Neural progenitor cell (in vitro differentiated cells): Measurements from ENCODE around the gene RAP1A. TPM values are rescaled to one million over a fixed set of nuclear protein-coding genes. Genes with fewer than 3 reads are reported as not detected.
A peak's percentile ranks its signal among the peaks of the same experiment; 100 is the strongest.

Experiments used
- DNase-seq: peaks from one replicate; pipeline ENCODE4 v3.0.0-alpha.2; 2016; ENCODE audit warnings: low spot score
- H2AFZ ChIP-seq: fragments of 200-600 bp; sonication (generic); replicated peaks from 2 replicates; pipeline ENCODE4 v1.6.1; 2016; ENCODE audit warnings: antibody characterized with exemption
- H3F3A ChIP-seq: fragments of 200-600 bp; sonication (generic); 2 replicates; pipeline ENCODE4 v1.6.1; 2016; ENCODE audit warnings: antibody characterized with exemption, low read depth
- H3K27ac ChIP-seq: fragments of 200-600 bp; sonication (generic); 2 replicates; pipeline ENCODE4 v1.5.1; 2016; ENCODE audit warnings: mild to moderate bottlenecking
- H3K27me3 ChIP-seq: fragments of 200-600 bp; sonication (generic); 2 replicates; pipeline ENCODE4 v1.6.1; 2016; ENCODE audit warnings: mild to moderate bottlenecking, moderate library complexity
- H3K36me3 ChIP-seq: fragments of 200-600 bp; sonication (generic); 2 replicates; pipeline ENCODE4 v1.5.1; 2016
- H3K4me1 ChIP-seq: fragments of 200-600 bp; sonication (generic); 2 replicates; pipeline ENCODE4 v1.6.1; 2016; ENCODE audit warnings: mixed run types
- H3K4me2 ChIP-seq: fragments of 200-600 bp; sonication (generic); 2 replicates; pipeline ENCODE4 v1.6.1; 2016
- H3K4me3 ChIP-seq: fragments of 200-600 bp; sonication (generic); 2 replicates; pipeline ENCODE4 v1.5.1; 2016
- H3K79me2 ChIP-seq: fragments of 200-600 bp; sonication (generic); 2 replicates; pipeline ENCODE4 v1.6.1; 2016; ENCODE audit warnings: low read depth
- H3K9ac ChIP-seq: fragments of 200-600 bp; sonication (generic); 2 replicates; pipeline ENCODE4 v1.6.1; 2016
- H3K9me3 ChIP-seq: fragments of 200-600 bp; sonication (generic); 2 replicates; pipeline ENCODE4 v1.5.1; 2016; ENCODE audit warnings: low read depth
- H4K20me1 ChIP-seq: fragments of 200-600 bp; sonication (generic); 2 replicates; pipeline ENCODE4 v1.6.1; 2016; ENCODE audit warnings: low read depth
- H3K27ac Mint-ChIP-seq: 3 replicates; pipeline ENCODE4 v1.8.0; 2021; ENCODE audit warnings: mixed read lengths
- H3K27me3 Mint-ChIP-seq: 2 replicates; pipeline ENCODE4 v1.8.0; 2022; ENCODE audit warnings: low read depth, mild to moderate bottlenecking, inconsistent platforms, moderate library complexity, mixed read lengths; ENCODE audit not compliant: insufficient read depth
- H3K36me3 Mint-ChIP-seq: 3 replicates; pipeline ENCODE4 v1.8.0; 2021; ENCODE audit warnings: mixed read lengths
- H3K4me1 Mint-ChIP-seq: 3 replicates; pipeline ENCODE4 v1.8.0; 2021; ENCODE audit warnings: mixed read lengths
- H3K4me3 Mint-ChIP-seq: 3 replicates; pipeline ENCODE4 v1.8.0; 2021; ENCODE audit warnings: mild to moderate bottlenecking, moderate library complexity, mixed read lengths
- H3K9me3 Mint-ChIP-seq: 3 replicates; pipeline ENCODE4 v1.8.0; 2020; ENCODE audit warnings: mixed read lengths
- EZH2 ChIP-seq: fragments of 200-600 bp; sonication (generic); IDR thresholded peaks from 2 replicates; pipeline ENCODE4 v1.6.1; 2017; ENCODE audit warnings: antibody characterized with exemption, mild to moderate bottlenecking, moderate library complexity
- EZH2phosphoT487 ChIP-seq: fragments of 200-600 bp; sonication (generic); IDR thresholded peaks from 2 replicates; pipeline ENCODE4 v1.6.1; 2017; ENCODE audit warnings: antibody characterized with exemption
- total RNA-seq: library from RNA; depleted of rRNA; stranded (reverse); fragments of >200 nt; gene quantifications from 2 replicates; pipeline ENCODE4 v1.2.3, GENCODE V29; 2015; ENCODE audit warnings: low replicate concordance
- TF ChIP-seq, protein P1 (sequence below): fragments of 200-600 bp; sonication (generic); IDR thresholded peaks from 2 replicates; pipeline ENCODE4 v1.5.1; 2017; ENCODE audit warnings: antibody characterized with exemption, mild to moderate bottlenecking

RAP1A gene
- total RNA-seq, 1 donor from 2014 or later: 27.5 TPM

DNA sequence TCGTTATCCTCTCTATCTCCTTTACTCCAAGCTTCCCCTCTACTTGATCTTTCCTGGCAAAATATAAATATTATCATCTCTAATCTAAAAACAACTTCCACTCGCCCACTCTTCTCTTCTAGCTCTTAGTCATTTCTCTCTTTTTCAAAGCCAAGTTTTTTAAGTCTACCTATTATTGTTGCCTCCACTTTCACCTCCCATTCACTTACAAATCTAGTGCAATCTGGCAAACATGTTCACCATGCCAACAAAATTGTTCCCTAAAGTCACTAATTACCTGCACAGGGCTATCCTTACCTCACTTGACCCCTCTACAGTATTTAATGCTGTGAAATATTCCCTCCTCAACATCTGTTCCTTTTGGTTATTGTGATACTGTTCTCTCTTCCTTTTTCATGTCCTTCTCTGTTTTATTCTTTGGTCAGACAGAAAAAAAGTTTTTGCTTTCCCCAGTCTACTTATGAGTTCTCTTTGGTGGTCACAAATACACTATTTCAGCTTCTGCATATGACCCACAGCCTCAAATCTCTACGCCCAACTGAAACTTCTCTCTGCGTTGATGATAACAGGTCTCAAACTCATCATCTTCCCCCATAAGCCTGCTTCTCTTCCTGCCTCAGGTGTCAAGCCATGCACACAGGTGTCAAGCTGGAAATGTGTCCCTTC lies 31.9 kb upstream of the RAP1A start:
- no peak overlapping the region for H3K4me3 Mint-ChIP-seq
- Histone ChIP-seq H3K4me3 (no peak overlapping the region), H3F3A (no peaks in the 10 kb centered on the region), H3K9me3 (no peaks in the 10 kb centered on the region), H3K36me3 (no peaks in the 10 kb centered on the region), H3K27me3 (no peaks in the 10 kb centered on the region), H3K4me2 (no peak overlapping the region), H3K27ac (no peak overlapping the region), H2AFZ (no peak overlapping the region), H3K9ac (no peak overlapping the region), H3K4me1 (peaks cover 14% of the 10 kb centered on the region), H4K20me1 (no peaks in the 10 kb centered on the region), H3K79me2 (no peaks in the 10 kb centered on the region)
- DNase-seq: no peak
- H3K27me3 Mint-ChIP-seq: no peaks in the 10 kb centered on the region
- peaks cover 18% of the 10 kb centered on the region for H3K4me1 Mint-ChIP-seq
- H3K36me3 Mint-ChIP-seq: no peaks in the 10 kb centered on the region
- TF ChIP-seq EZH2phosphoT487: no peak
- TF ChIP-seq, protein P1, sequence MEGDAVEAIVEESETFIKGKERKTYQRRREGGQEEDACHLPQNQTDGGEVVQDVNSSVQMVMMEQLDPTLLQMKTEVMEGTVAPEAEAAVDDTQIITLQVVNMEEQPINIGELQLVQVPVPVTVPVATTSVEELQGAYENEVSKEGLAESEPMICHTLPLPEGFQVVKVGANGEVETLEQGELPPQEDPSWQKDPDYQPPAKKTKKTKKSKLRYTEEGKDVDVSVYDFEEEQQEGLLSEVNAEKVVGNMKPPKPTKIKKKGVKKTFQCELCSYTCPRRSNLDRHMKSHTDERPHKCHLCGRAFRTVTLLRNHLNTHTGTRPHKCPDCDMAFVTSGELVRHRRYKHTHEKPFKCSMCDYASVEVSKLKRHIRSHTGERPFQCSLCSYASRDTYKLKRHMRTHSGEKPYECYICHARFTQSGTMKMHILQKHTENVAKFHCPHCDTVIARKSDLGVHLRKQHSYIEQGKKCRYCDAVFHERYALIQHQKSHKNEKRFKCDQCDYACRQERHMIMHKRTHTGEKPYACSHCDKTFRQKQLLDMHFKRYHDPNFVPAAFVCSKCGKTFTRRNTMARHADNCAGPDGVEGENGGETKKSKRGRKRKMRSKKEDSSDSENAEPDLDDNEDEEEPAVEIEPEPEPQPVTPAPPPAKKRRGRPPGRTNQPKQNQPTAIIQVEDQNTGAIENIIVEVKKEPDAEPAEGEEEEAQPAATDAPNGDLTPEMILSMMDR: no peak
- TF ChIP-seq EZH2: no peak
- H3K27ac Mint-ChIP-seq: no peak overlapping the region
- no peaks in the 10 kb centered on the region for H3K9me3 Mint-ChIP-seq

DNA sequence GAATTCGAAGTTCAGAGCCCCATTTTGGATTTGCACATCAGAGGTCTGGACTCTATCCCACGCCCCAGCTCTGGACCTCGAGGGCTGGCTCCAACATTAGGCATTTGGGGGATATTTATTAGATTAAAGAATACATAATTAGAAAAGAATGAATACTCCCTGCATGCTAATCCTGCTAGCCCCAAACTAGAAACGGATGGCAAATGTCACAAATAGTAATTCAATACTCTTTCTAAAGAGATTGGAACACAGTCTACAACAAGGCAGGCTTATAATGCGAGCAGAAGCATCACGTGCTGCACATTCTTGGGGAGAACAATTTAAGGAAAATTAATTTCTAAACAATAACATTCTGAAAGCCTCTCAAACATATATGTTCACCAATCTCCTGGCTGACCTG lies 27.7 kb upstream of the RAP1A start:
- Histone ChIP-seq H3K36me3 (no peaks in the 10 kb centered on the region), H3K79me2 (no peaks in the 10 kb centered on the region), H3K4me2 (no peak overlapping the region), H3F3A (no peaks in the 10 kb centered on the region), H2AFZ (peak overlapping the region; percentile 90), H3K4me1 (peaks cover 6% of the 10 kb centered on the region), H3K9me3 (no peaks in the 10 kb centered on the region), H3K4me3 (no peak overlapping the region), H3K9ac (no peak overlapping the region), H3K27me3 (no peaks in the 10 kb centered on the region), H3K27ac (no peak overlapping the region), H4K20me1 (no peaks in the 10 kb centered on the region)
- Mint-ChIP-seq H3K27me3 (no peaks in the 10 kb centered on the region), H3K4me1 (peaks cover 20% of the 10 kb centered on the region), H3K27ac (no peak overlapping the region), H3K9me3 (no peaks in the 10 kb centered on the region), H3K4me3 (no peak overlapping the region), H3K36me3 (no peaks in the 10 kb centered on the region)
- no peak for DNase-seq
- TF ChIP-seq EZH2 (no peak), EZH2phosphoT487 (no peak)
- TF ChIP-seq, protein P1: no peak

DNA sequence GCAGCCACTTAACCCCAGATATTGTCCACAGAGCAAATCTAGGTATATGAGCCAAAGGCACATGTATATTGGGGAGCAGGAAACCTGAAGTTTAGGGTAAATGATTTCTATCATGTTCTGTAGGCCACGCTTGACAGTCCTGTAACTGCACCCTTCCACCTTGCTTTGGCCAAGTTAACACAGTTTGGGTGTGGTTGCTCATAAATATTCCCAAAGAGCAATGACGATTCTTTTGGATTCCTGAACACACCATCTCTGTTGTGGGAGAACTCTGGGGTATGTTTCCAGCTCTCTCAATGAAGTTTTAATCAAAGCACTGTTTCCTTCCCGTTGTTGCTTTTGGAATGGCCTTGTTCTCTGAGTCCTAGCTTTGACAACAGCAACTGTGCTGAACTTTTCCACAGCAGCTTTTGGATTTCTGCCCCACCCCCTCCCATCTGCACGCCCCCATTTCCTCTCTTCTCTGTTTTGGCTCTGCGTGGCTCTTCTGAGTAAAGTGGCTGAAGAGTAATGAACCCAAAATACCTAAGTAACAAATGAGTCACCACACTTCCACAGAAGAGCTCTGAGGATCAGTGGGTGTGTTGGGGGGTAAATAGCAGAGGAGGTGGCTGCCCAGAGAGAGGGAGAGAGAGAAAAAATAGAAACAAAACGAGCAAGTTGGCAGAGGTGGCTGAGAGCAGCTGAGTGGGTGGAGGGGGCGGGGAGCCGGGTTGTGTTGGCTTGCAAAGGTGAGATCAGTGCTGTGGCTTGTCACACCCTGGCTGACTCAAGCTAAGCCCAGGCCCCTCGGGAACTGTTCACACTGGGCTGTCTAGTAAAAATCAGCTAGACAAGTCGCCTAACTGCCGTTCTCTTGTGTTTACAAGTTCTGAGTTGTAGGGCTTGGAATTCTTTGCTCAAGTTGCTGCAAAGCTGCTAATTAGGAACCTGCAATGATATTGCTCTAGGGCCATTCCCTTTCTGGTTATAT lies 26.9 kb upstream of the RAP1A start:
- Mint-ChIP-seq H3K9me3 (no peaks in the 10 kb centered on the region), H3K27ac (peak overlapping the region; percentile 45), H3K27me3 (no peaks in the 10 kb centered on the region), H3K4me3 (no peak overlapping the region), H3K4me1 (peaks cover 20% of the 10 kb centered on the region), H3K36me3 (no peaks in the 10 kb centered on the region)
- peaks cover 6% of the 10 kb centered on the region for H3K4me1 ChIP-seq
- H4K20me1 ChIP-seq: no peaks in the 10 kb centered on the region
- no peak overlapping the region for H3K9ac ChIP-seq
- H3K27me3 ChIP-seq: no peaks in the 10 kb centered on the region
- H3F3A ChIP-seq: no peaks in the 10 kb centered on the region
- TF ChIP-seq EZH2phosphoT487: no peak
- TF ChIP-seq, protein P1: no peak
- no peak for TF ChIP-seq EZH2
- no peaks in the 10 kb centered on the region for H3K36me3 ChIP-seq
- H3K4me3 ChIP-seq: no peak overlapping the region
- peak; percentile 9 for DNase-seq
- no peaks in the 10 kb centered on the region for H3K79me2 ChIP-seq
- H3K9me3 ChIP-seq: no peaks in the 10 kb centered on the region
- H2AFZ ChIP-seq: peak overlapping the region; percentile 90
- no peak overlapping the region for H3K4me2 ChIP-seq
- H3K27ac ChIP-seq: no peak overlapping the region
